ENCODE results near the gene FNDC8. TPM values are rescaled to one million over a fixed set of nuclear protein-coding genes. Genes with fewer than 3 reads are reported as not detected.
"Not testable (repeated sequence)": the region's sequence is repeated elsewhere in the genome, so short reads cannot be mapped to it uniquely, and the experiment has no call there.

The FNDC8 gene
- total RNA-seq, 1 donor from 2014 or later, result not detected

GRCh38 chr17:35141681-35142466 is 20.5 kb downstream of the FNDC8 start, which contains the start of gene NLE1:
Gene NLE1 (minus strand): TSS chr17:35142303. CDS start chr17:35142275, 28 bp downstream.
- peak; percentile 84 for DNase-seq (ENCODE audit: low spot score)
- peak; percentile 98 for ATAC-seq

DNA sequence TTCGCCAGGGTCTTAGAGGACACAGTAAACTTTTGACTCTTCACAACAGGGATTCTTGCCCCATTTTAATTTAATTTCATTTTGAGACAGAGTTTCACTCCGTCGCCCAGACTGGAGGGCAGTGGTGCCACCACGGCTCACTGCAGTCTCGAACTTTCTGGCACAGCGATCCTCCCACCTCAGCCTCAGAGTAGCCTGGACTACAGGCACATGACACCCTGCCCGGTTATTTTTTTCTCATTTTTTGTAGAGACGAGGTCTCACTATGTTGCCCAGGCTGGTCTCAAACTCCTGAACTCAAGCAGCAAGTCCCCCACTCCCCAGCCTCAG is 21.0 kb downstream of the FNDC8 start:
- ATAC-seq (no peak), DNase-seq (ENCODE audit: low spot score) (no peak)

DNA sequence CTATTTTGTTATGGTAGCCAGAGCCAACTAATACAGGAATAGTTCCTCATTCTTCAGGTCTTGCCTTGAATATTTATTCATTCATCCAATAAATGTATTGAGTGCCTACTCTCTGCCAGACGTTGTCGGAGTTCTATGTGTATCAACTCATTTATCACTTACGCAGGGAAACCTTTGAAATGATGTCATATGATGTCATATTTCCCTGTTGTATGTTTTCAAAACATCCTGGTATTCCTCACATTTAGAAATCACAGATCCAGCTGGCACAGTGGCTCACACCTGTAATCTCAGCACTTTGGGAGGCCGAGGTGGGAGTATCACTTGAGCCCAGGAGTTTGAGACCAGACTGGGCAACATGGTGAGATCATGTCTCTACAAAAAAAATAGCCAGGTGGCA is 23.4 kb downstream of the FNDC8 start:
- no peak for ATAC-seq
- no peak for DNase-seq (ENCODE audit: low spot score)

GRCh38 chr17:35146214-35146833 is 24.9 kb downstream of the FNDC8 start:
- DNase-seq (ENCODE audit: low spot score) (no peak), ATAC-seq (no peak)

DNA sequence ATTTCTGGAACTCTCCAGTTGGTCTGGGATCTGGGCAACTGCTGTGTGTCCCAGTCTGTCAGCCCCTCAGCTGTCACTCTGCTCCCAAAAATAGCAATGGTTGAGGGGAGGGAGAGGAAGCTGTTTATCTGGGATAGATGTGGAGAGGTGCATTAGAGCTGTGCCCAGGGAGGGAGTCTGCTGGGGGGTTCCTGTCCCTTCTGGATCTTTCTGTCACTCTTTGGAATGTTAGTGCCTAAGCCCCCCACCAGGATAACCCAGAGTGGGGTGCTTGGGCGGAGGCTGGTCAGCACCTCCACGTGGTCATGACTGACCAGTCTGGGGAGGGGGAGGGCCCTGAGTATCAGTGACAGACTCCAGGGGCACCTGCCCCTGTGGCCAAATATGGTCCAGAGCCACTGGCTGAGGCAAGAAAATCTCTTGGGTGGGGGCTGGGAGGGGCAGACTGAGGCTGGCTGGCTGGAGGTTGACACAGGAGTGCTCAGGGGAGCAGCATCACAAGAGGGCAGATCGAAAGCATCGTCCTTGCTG is 26.0 kb downstream of the FNDC8 start, which contains the start of gene UNC45B:
TSS of gene UNC45B (plus strand) at position 443 of the 531 bp plus-strand sequence. CDS start 447 bp downstream, outside the sequence.
- ATAC-seq (no peak), DNase-seq (ENCODE audit: low spot score) (no peak)

DNA sequence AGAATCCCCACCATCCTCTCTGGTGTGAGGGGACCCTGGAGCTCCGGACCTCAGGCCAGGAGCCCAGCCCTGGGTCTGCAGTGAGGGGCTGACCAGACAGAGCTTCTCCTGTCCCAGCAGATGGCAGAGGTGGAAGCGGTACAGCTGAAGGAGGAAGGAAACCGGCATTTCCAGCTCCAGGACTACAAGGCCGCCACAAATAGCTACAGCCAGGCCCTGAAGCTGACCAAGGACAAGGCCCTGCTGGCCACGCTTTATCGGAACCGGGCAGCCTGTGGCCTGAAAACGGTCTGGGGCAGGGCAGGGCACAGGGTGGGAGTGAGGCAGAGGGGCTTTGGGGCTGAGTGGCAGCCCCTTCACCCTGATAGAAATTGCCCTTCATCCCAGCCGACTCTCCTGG is 26.7 kb downstream of the FNDC8 start:
- ATAC-seq (no peak), DNase-seq (ENCODE audit: low spot score) (no peak)

- ATAC-seq (no peak), DNase-seq (ENCODE audit: low spot score) (no peak)
These were observed 28.5 kb downstream of the FNDC8 start for GRCh38 chr17:35149941-35150340.

GRCh38 chr17:35151080-35151479 is 29.7 kb downstream of the FNDC8 start:
- ATAC-seq; DNase-seq (ENCODE audit: low spot score): not testable (repeated sequence)

GRCh38 chr17:35152421-35153140 is 31.2 kb downstream of the FNDC8 start:
- DNase-seq (ENCODE audit: low spot score) (no peak), ATAC-seq (no peak)

DNA sequence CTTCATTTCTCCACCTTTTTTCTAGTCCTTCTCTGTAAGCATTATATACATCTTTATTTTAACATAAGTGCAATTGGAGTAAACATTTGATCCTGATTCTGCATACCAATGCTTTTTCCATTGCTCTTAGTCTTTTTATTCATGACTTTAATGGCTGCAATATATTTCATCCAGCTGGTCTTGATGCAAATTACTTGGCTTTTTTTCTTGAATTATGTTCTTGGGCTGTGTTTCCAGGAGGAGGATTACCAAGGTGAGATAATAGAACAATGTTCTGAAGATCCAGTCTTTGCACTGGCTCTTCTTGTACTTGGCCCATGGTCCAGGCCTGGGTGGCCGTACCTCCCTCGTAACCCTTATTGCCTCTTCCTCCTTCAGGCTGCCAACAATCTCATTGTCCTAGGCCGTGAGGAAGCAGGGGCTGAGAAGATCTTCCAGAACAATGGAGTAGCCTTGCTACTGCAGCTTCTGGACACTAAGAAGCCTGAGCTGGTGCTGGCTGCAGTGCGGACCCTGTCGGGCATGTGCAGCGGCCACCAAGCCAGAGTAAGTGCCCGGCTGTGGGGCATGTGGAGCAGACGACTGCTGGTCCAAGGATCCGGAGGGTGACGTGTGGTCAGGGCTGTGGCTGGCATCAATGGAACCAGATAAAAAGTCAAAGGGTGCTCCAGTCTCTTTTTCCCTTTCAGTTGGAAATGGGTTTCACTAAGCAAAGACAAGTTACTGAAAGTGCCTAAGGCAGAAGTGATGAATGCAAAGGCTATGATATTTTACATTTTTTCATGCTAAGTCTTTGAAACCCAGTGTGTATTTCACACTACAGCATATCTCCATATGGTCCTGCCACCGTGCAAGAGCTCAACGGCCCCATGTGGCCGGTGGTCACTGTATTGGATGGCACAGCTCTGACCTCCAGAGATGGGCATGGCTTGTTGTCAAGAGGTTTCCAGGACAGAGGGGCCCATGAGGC is 33.1 kb downstream of the FNDC8 start:
- ATAC-seq, result no peak
- no peak for DNase-seq (ENCODE audit: low spot score)

DNA sequence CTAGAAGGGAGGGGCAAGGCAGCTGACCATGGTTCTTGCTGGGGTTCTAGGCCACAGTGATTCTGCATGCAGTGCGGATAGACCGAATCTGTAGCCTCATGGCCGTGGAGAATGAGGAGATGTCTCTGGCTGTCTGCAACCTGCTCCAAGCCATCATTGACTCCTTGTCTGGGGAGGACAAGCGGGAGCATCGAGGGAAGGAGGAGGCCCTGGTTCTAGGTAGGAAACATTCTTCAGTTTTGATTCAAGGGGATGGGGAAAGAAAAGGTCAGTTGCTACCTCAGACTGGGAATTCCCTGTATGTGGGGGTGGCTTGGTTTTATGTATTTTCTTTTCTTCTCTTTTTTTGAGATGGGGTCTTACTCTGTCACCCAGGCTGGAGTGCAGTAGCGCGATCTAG is 33.8 kb downstream of the FNDC8 start:
- ATAC-seq (no peak), DNase-seq (ENCODE audit: low spot score) (no peak)

DNA sequence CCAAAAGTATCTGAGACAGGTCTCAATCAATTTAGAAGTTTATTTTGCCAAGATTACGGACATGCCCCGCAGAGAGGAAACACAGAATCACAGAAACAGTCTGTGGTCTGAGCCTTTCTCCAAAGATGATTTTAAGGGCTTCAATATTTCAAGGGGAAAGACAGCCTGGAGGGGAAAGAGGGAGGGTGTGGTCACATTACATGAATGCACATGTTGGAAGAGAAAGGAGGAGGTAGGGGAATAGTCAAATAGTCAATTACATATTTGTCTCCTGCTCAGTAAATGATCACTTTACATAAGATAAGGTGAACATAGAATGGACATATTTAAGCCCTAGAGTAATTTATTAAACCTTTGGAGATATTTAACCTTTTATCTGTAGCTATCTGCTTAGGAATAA is 38.5 kb downstream of the FNDC8 start:
- DNase-seq (ENCODE audit: low spot score), result no peak

DNA sequence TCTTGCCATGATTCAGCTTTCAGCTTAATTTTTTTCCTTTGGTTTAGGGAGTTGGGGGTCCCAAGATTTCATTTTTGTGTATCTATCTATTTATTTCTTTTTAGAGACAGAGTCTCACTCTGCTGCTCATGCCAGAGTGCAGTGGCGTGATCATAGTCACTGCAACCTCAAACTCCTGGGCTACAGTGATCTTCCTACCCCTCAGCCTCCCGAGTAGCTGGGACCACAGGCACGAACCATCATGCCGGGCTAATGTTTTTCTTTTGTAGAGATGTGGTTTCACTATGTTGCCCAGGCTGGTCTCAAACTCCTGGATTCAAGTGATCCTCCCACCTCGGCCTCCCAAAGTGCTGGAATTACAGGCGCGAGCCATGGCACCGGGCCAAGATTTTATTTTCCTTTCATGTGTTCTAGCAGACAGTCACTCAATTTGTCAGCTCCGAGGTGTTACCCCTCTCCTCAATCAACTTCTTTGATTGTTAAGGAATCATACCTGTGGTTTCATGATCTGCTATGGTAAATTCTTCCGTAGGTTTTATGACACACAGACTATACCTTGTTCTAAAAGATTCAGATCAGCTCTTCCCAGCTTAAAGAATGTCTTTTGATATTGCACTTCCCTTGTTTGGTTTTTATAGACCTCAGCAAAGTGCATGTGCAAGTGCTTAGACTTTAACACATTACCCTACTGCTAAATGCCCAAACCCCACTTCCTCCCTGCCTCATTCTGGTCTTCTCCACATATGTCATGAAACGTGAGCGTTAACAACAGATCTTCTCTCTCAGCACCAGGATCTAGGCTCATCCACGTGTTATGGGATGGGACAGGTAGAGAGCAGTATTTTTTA is 39.2 kb downstream of the FNDC8 start:
- ATAC-seq (no peak), DNase-seq (ENCODE audit: low spot score) (no peak)

More for the DNA sequence above, 38.5 kb downstream of the FNDC8 start:
- no peak for ATAC-seq

DNA sequence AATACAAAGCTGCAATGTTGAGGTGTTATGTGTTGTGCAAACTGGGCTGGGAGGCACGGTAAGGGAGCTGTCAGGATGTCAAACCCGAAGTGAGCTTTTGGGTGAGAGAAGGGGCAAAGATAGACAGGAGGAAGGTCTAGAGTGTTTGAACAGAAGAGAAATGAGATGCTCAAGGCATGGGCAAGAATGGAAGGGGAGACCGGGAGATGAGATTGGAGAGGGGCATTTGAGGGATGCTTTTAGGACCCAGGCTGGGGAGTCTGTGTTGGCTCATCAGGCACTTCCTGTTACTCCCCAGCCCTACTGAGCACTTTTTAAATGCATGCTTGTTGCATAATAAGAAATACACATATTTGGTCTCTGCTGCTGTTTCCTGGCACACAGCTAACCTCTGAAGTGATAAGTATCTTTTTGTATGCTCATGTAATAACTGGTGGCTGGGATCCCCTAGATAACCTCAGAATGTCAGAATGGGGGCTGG is 39.9 kb downstream of the FNDC8 start:
- DNase-seq (ENCODE audit: low spot score) (no peak), ATAC-seq (no peak)

GRCh38 chr17:35162755-35163154 is 41.3 kb downstream of the FNDC8 start:
- ATAC-seq, result no peak
- no peak for DNase-seq (ENCODE audit: low spot score)

DNA sequence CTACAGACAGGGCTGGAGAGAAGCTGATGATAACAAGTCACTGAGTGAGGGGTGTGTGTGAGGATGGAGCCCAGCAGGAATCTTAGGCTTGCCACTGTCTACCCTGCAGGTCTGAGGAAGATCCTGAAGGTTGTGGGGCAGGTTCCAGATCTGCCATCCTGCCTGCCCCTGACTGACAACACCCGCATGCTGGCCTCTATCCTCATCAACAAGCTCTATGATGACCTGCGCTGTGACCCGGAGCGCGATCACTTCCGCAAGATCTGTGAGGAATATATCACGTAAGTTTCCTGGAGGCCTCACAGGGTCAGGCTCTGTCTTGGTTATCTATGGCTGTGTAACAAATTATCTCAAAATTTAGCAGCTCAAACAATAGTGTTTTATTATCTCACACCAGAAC is 42.5 kb downstream of the FNDC8 start:
- ATAC-seq (no peak), DNase-seq (ENCODE audit: low spot score) (no peak)

DNA sequence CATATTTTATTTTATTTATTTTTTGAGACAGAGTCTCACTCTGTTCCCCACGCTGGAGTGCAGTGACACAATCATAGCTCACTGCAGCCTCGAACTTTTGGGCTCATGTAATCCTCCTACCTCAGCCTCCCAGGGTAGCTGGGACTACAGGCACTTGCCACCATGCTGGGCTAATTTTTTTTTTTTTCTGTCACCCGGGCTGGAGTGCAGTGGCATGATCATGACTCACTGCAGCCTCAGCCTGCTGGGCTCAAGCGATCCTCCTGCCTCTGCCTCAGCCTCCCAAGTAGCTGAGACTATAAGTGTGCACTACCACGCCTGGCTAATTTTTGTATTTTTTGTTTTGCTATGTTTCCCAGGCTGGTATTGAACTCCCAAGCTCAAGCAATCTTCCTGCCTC is 43.3 kb downstream of the FNDC8 start:
- ATAC-seq, result no peak

GRCh38 chr17:35166526-35166925 is 45.1 kb downstream of the FNDC8 start:
- no peak for DNase-seq (ENCODE audit: low spot score)
- ATAC-seq, result no peak

More for the DNA sequence above, 43.3 kb downstream of the FNDC8 start:
- DNase-seq (ENCODE audit: low spot score), result no peak

DNA sequence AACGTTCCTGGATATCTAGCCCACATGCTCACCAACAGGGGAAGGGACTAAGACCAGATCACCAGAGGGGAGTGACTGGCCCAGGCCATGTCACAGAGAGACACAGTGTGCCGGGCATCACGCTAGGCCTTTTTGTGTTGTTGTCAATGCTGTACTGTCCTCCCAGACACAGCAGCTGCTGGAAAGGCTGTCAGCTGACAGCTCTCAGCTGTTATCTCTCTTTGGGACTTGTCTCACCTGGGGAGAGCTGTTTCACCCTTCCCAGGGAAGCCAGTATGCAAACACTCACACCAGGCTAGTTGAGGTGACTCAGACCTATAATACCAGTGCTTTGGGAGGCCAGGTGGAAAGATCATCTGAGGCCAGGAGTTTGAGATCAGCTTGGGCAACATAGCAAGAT is 45.6 kb downstream of the FNDC8 start:
- no peak for ATAC-seq
- no peak for DNase-seq (ENCODE audit: low spot score)
